ENCODE results near the gene SLC10A4. TPM values are rescaled to one million over a fixed set of nuclear protein-coding genes. Genes with fewer than 3 reads are reported as not detected.

Gene SLC10A4
- total and polyA plus RNA-seq, 2 of the 4 experiments (the other 2 are of a cell fraction) = not detected

DNA sequence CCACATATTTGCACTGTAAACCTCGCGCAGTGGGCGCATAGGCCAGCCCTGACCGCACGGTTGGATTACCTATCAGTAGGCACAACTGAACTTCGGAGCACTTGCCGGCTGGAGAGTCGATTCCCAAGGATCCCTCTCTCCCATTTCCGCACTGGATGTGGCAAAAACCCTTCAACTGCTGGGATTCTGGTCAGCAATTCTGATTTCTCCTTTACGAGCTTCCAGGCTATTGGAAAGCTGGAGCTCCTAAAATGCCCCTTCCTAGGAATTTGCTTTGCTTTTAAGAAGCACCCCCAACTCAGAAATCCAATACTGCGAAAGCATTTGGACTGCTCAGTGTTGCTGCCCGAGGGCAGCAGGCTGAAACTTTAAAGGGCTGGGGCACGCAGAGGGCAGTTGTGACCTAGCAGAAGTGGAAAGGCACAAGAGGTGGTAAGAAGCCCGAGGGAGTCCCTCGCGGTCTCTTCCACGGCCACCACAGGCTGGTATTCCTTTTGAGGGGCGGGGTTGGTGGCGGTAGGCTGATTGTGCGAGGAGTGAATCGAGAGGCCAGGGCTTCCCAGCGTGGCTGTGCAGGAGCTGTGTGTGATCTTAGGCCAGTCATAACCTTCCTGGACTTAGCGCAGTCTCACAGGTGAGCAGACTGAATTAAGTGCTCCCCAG is 8.5 kb downstream of the SLC10A4 start:
- Histone ChIP-seq H3K9me1 (ENCODE audit: insufficient read depth, low read length) (no peaks in the 10 kb centered on the region; the same call in 1 of the 2 replicates), H3K4me1 (ENCODE audit: control insufficient read depth, insufficient read depth, low read length) (no peaks in the 10 kb centered on the region), H4K8ac (ENCODE audit: low read depth in 2 of 2, low read length in 2 of 2) (no peak overlapping the region), H3K9me3 (ENCODE audit: control insufficient read depth, insufficient read depth, low read length) (peaks cover 18% of the 10 kb centered on the region), H2BK120ac (ENCODE audit: low read depth, low read length) (no peak overlapping the region), H3K4me2 (ENCODE audit: low read depth, low read length) (no peak overlapping the region), H2BK20ac (ENCODE audit: low read depth, low read length) (no peak overlapping the region), H2AK5ac (ENCODE audit: low read depth, low read length) (no peak overlapping the region), H3K27ac (ENCODE audit: insufficient read depth, low read length) (no peak overlapping the region), H3K56ac (ENCODE audit: extremely low read depth, insufficient read depth, low read length) (no peak overlapping the region), H2BK15ac (ENCODE audit: low read depth, low read length) (no peak overlapping the region), H3K9ac (ENCODE audit: low read depth, low read length) (no peak overlapping the region), H3K4ac (ENCODE audit: low read depth, low read length) (no peak overlapping the region), H2BK5ac (ENCODE audit: low read depth, low read length, poor library complexity, severe bottlenecking) (no peak overlapping the region), H3K79me1 (ENCODE audit: low read depth in 1 of 2, low read length in 2 of 2) (no peaks in the 10 kb centered on the region), H3K23ac (ENCODE audit: low read depth, low read length) (no peak overlapping the region), H3K4me3 (ENCODE audit: insufficient read depth, low read depth, low read length) (no peak overlapping the region), H4K5ac (ENCODE audit: low read depth, low read length) (no peak overlapping the region), H4K20me1 (ENCODE audit: insufficient read depth, low read length) (no peaks in the 10 kb centered on the region), H2AK9ac (replicated peaks; ENCODE audit: low read depth, low read length, poor library complexity) (no peak overlapping the region), H3K14ac (replicated peaks; ENCODE audit: low read depth, low read length) (no peak overlapping the region), H2AFZ (replicated peaks; ENCODE audit: low read length, poor library complexity) (peak overlapping the region; percentile 78), H4K91ac (ENCODE audit: insufficient read depth, low read depth, low read length) (no peak overlapping the region), H3K18ac (ENCODE audit: low read depth, low read length) (no peak overlapping the region), H3K36me3 (ENCODE audit: control insufficient read depth, insufficient read depth, low read length) (peaks cover 1% of the 10 kb centered on the region), H3K27me3 (ENCODE audit: control insufficient read depth, insufficient read depth, low read length) (peaks cover 53% of the 10 kb centered on the region)
- ATAC-seq (ENCODE audit: low read depth) = no peak
- in situ Hi-C loops (cut with MboI; ENCODE audit: low sequenced_read_pairs) = loop anchor here (25.0 kb wide), 1 partner anchor 104 kb away; no protein-coding TSS in a partner anchor
- POLR2A ChIA-PET (ENCODE audit: unreplicated experiment) = no interaction called here
- no TSS peak for BruUV-seq (replicated peaks)
- TF ChIP-seq, protein P1, sequence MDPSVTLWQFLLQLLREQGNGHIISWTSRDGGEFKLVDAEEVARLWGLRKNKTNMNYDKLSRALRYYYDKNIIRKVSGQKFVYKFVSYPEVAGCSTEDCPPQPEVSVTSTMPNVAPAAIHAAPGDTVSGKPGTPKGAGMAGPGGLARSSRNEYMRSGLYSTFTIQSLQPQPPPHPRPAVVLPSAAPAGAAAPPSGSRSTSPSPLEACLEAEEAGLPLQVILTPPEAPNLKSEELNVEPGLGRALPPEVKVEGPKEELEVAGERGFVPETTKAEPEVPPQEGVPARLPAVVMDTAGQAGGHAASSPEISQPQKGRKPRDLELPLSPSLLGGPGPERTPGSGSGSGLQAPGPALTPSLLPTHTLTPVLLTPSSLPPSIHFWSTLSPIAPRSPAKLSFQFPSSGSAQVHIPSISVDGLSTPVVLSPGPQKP (IDR thresholded peaks at IDR 0.05; ENCODE audit: borderline replicate concordance, low read depth, low read length) = no peak
- TF ChIP-seq FOS (IDR thresholded peaks at IDR 0.05; ENCODE audit: low read depth, low read length) (no peak), CHD1 (IDR thresholded peaks at IDR 0.05; ENCODE audit: low read depth, low read length) (no peak), CTCF (conservative IDR thresholded peaks at IDR 0.05; ENCODE audit: low read depth, low read length) (no peak), RFX5 (IDR thresholded peaks at IDR 0.05; ENCODE audit: low read depth, low read length) (no peak), NFE2L2 (IDR thresholded peaks at IDR 0.05; ENCODE audit: low read depth, low read length) (no peak), MXI1 (IDR thresholded peaks at IDR 0.05; ENCODE audit: borderline replicate concordance, low read depth, low read length) (no peak), CEBPB (IDR thresholded peaks at IDR 0.05; ENCODE audit: low read depth, low read length) (no peak), MAZ (IDR thresholded peaks at IDR 0.05; ENCODE audit: borderline replicate concordance, low read depth, low read length) (no peak), SMC3 (IDR thresholded peaks at IDR 0.05; ENCODE audit: low read depth, low read length) (no peak), RCOR1 (IDR thresholded peaks at IDR 0.05; ENCODE audit: insufficient replicate concordance, low read length) (no peak), MAFK (IDR thresholded peaks at IDR 0.05; ENCODE audit: low read depth, low read length) (no peak), POLR2A (IDR thresholded peaks at IDR 0.05; ENCODE audit: low read depth, low read length) (no peak), RAD21 (IDR thresholded peaks at IDR 0.05; ENCODE audit: low read length) (no peak), USF2 (IDR thresholded peaks at IDR 0.05; ENCODE audit: low read depth, low read length) (no peak)
- dilution Hi-C loops (cut with HindIII; ENCODE audit: low sequenced_read_pairs, unreplicated experiment) = no loop called here
- CTCF ChIA-PET = no interaction called here
- WGBS, 2 experiments (ENCODE audit: extremely low coverage in 2 of 2, insufficient read length in 1 of 2) = 46% methylated on average over 17 of the region's 23 CpGs; no CpG with 5 or more reads in 1 of the 2 experiments
- intact Hi-C loops (cut with micrococcal nuclease) = no loop called here
- DNase-seq = no peak
